ENCODE measurements around the gene CIAO1.
"Not testable (repeated sequence)": the region's sequence is repeated elsewhere in the genome, so short reads cannot be mapped to it uniquely, and the experiment has no call there.

Gene CIAO1

GRCh38 chr2:96250188-96250587 is 15.8 kb upstream of the CIAO1 start:
- no peak for DNase-seq (ENCODE audit: low spot score)

GRCh38 chr2:96251721-96252292 is 14.2 kb upstream of the CIAO1 start:
- no peak for DNase-seq (ENCODE audit: low spot score)

- DNase-seq (ENCODE audit: low spot score), result no peak
Observed at GRCh38 chr2:96252526-96252925, 13.5 kb upstream of the CIAO1 start.

- DNase-seq (ENCODE audit: low spot score), result no peak
Observed at GRCh38 chr2:96253006-96253405, 13.0 kb upstream of the CIAO1 start.

GRCh38 chr2:96254571-96254970 is 11.5 kb upstream of the CIAO1 start:
- no peak for DNase-seq (ENCODE audit: low spot score)

GRCh38 chr2:96256611-96257113 is 9.4 kb upstream of the CIAO1 start:
- no peak for DNase-seq (ENCODE audit: low spot score)

GRCh38 chr2:96257744-96258143 is 8.3 kb upstream of the CIAO1 start:
- not testable (repeated sequence) for DNase-seq (ENCODE audit: low spot score)

- no peak for DNase-seq (ENCODE audit: low spot score)
Observed at GRCh38 chr2:96258166-96259022, 7.6 kb upstream of the CIAO1 start.

- DNase-seq (ENCODE audit: low spot score), result no peak
Observed at GRCh38 chr2:96259497-96259921, 6.5 kb upstream of the CIAO1 start.

GRCh38 chr2:96260387-96261260 is 5.4 kb upstream of the CIAO1 start:
- DNase-seq (ENCODE audit: low spot score), result peak; percentile 71

GRCh38 chr2:96261328-96262003 is 4.6 kb upstream of the CIAO1 start:
- no peak for DNase-seq (ENCODE audit: low spot score)

GRCh38 chr2:96262306-96262705 is 3.7 kb upstream of the CIAO1 start:
- no peak for DNase-seq (ENCODE audit: low spot score)

- no peak for DNase-seq (ENCODE audit: low spot score)
Observed at GRCh38 chr2:96264086-96264485, 1.9 kb upstream of the CIAO1 start.

- peak; percentile 71 for DNase-seq (ENCODE audit: low spot score)
Observed at GRCh38 chr2:96264656-96265348, 1.2 kb upstream of the CIAO1 start.

- peak; percentile 78 for DNase-seq (ENCODE audit: low spot score)
Observed at GRCh38 chr2:96265349-96265839, 631 bp upstream of the CIAO1 start.

- peak; percentile 72 for DNase-seq (ENCODE audit: low spot score)
Observed at GRCh38 chr2:96267159-96267971, 1.3 kb downstream of the CIAO1 start.

- DNase-seq (ENCODE audit: low spot score), result no peak
Observed at GRCh38 chr2:96271995-96272394, 6.0 kb downstream of the CIAO1 start.

GRCh38 chr2:96273763-96274162 is 7.7 kb downstream of the CIAO1 start:
- no peak for DNase-seq (ENCODE audit: low spot score)

GRCh38 chr2:96274355-96275056 is 8.5 kb downstream of the CIAO1 start:
- DNase-seq (ENCODE audit: low spot score), result no peak
